RWPE1 (cell line): ENCODE results near the gene GPR107.
"Not testable (repeated sequence)": the region's sequence is repeated elsewhere in the genome, so short reads cannot be mapped to it uniquely, and the experiment has no call there.

Source experiments
- CTCF ChIA-PET: fragments of 350-600 bp; sonication (Branson Sonifier 250); formaldehyde crosslinking; extraction: SDS; loops from one replicate; lab custom pipeline; 2021; lab: Yijun Ruan, JAX
- POLR2A ChIA-PET: fragments of 400-600 bp; formaldehyde crosslinking; extraction: SDS; loops from one replicate; lab custom pipeline; 2020; ENCODE audit warnings: antibody characterized with exemption; ENCODE audit not compliant: low non-redundant PET; lab: Yijun Ruan, JAX
- DNase-seq: peaks from one replicate; pipeline ENCODE4 v3.0.0; 2012; ENCODE audit warnings: low spot score
- H3K27ac ChIP-seq: fragments of 450-650 bp; 2 replicates; pipeline ENCODE4 v1.5.1; 2017
- TF ChIP-seq, protein P1 (sequence below): fragments of 450-650 bp; conservative IDR thresholded peaks from 2 replicates; pipeline ENCODE4 v1.5.1; 2017; ENCODE audit warnings: low read depth, mild to moderate bottlenecking

GPR107 gene

DNA sequence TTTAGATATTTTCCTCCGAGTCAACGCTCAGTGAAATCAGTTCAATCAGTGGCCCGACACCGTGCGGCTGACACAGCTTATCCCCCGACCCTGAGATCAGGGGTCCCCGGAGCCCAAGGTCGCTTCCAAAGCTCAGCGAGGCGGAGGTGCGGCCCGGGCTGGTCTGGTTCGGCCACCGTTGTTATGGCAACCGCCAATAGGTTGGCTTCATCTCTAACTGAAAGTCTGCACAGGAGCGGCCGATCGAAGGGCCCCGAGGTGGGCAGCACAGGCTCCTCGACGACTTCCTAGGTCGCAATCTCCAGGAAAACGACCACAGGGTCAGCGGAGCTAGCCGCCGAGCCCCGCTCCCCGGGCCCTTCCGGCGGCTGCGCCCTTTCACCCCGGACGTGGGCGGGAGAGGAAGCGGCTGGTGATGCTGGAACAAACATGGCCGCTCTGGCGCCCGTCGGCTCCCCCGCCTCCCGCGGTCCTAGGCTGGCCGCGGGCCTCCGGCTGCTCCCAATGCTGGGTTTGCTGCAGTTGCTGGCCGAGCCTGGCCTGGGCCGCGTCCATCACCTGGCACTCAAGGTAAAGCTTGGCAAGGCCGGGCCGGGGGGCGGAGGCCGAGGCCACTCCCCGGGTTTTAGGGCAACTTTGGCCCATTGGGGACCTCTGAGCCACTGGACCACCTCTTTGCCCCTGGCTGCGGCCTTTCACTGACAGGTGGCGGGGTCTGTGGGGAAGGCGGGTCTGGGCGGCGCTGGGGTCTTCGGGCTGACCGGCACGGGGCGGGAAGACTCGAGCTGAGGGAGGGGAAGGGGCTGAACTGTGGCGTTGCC, at the start of gene GPR107:
TSS of gene GPR107 (plus strand) at position 403 of the 821 bp plus-strand sequence. CDS start at position 430, 27 bp downstream.
- peak; percentile 95 for DNase-seq
- ChIA-PET POLR2A (interaction anchor here (0.5 to 1.3 kb wide), 6 partner anchors 11 to 298 kb away, joined by 3 to 4 read pairs (median 3); partner anchors contain the start of gene FNBP1), CTCF (interaction anchor here (0.6 to 0.9 kb wide), 4 partner anchors 66 to 192 kb away, joined by 3 to 7 read pairs (median 5); no protein-coding TSS in a partner anchor)
- peak within 1 kb of the TSS; percentile 86 for H3K27ac ChIP-seq
- TF ChIP-seq, protein P1, sequence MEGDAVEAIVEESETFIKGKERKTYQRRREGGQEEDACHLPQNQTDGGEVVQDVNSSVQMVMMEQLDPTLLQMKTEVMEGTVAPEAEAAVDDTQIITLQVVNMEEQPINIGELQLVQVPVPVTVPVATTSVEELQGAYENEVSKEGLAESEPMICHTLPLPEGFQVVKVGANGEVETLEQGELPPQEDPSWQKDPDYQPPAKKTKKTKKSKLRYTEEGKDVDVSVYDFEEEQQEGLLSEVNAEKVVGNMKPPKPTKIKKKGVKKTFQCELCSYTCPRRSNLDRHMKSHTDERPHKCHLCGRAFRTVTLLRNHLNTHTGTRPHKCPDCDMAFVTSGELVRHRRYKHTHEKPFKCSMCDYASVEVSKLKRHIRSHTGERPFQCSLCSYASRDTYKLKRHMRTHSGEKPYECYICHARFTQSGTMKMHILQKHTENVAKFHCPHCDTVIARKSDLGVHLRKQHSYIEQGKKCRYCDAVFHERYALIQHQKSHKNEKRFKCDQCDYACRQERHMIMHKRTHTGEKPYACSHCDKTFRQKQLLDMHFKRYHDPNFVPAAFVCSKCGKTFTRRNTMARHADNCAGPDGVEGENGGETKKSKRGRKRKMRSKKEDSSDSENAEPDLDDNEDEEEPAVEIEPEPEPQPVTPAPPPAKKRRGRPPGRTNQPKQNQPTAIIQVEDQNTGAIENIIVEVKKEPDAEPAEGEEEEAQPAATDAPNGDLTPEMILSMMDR, result no peak

DNA sequence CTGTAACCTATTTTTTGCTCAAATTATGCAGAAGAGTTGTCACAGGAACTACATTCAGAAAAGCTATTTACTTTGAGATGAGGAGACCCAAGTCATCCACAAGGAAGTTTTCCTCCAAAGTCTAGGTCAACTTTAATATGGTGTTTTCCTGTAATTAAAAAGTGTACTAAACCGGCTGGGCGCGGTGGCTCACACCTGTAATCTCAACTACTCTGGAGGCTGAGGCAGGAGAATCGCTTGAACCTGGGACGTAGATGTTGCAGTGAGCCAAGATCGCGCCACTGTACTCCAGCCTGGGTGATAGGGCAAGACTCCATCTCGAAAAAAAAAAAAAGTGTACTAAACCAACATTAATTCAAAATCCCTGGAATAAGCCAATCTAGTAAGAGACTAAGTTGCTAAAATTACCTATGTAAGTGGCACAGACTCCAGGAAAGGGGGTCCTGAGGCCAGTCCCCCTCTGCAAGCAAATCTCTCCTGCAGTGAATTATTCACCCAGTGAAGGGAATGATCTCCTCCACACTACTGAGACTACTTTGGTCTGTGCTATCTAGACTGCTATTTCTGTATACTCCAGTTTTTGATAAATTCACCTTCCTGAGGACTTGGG, 49.7 kb upstream of the GPR107 start:
- no peak for DNase-seq
- CTCF ChIA-PET, result no interaction called here
- H3K27ac ChIP-seq, result no peak overlapping the region
- POLR2A ChIA-PET, result interaction anchor here (0.7 kb wide), 1 partner anchor 63 kb away, joined by 8 read pairs; no protein-coding TSS in a partner anchor
- TF ChIP-seq, protein P1, result no peak

DNA sequence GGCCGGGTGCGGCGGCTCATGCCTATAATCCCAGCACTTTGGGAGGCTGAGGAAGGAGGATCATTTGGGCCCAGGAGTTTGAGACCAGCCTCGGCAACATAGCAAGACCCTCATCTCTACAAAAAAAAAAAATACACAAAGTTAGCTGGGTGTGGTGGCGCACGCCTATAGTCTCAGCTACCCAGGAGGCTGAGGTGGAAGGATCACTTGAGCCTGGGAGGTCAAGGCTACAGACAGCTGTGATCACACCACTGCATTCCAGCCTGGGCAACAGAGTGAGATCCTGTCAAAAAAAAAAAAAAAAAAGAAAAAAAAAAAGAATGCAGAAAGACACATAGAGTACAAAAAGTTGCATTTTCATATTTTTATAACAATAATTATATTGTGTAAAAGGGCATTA, 46.8 kb upstream of the GPR107 start:
- H3K27ac ChIP-seq, CTCF ChIA-PET, POLR2A ChIA-PET, DNase-seq: not testable (repeated sequence)

DNA sequence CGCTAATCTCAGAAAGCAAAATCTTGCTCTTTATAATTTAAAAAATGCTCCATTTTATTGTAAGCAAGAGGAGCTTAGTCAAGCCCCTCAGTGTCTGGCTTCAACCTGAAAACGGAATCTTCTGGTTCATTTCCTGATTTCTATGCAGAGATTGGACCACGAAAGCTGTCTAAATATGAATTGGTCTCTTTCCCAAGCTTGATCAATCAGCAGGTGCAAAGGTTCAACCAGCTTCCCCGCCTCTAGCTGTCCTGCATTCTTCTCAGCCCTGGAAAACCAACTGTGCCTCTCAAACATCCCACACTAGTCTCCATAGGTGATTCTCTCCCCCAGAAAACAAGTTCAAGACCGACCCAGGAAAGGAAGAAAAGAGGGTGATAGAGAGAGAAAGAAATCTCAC, 45.2 kb upstream of the GPR107 start:
- no peak overlapping the region for H3K27ac ChIP-seq
- TF ChIP-seq, protein P1, result no peak
- POLR2A ChIA-PET, result no interaction called here
- CTCF ChIA-PET, result interaction anchor here (0.8 kb wide), 1 partner anchor 11 kb away, joined by 3 read pairs; no protein-coding TSS in a partner anchor
- no peak for DNase-seq

DNA sequence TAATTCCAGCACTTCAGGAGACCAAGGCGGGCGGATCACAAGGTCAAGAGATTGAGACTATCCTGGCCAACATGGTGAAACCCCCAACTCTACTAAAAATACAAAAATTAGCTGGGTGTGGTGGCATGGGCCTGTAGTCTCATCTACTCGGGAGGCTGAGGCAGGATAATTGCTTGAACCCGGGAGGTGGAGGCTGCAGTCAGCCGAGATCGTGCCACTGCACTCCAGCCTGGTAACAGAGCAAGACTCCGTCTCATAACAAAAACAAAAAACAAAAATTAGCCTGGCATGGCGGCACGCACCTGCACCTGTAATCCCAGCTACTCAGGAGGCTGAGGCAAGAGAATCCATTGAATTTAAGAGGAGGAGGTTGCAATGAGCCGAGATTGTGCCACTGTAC, 44.2 kb upstream of the GPR107 start:
- H3K27ac ChIP-seq, CTCF ChIA-PET, DNase-seq: not testable (repeated sequence)
- POLR2A ChIA-PET, result interaction anchor here (0.7 kb wide), 1 partner anchor 9 kb away, joined by 3 read pairs; no protein-coding TSS in a partner anchor

DNA sequence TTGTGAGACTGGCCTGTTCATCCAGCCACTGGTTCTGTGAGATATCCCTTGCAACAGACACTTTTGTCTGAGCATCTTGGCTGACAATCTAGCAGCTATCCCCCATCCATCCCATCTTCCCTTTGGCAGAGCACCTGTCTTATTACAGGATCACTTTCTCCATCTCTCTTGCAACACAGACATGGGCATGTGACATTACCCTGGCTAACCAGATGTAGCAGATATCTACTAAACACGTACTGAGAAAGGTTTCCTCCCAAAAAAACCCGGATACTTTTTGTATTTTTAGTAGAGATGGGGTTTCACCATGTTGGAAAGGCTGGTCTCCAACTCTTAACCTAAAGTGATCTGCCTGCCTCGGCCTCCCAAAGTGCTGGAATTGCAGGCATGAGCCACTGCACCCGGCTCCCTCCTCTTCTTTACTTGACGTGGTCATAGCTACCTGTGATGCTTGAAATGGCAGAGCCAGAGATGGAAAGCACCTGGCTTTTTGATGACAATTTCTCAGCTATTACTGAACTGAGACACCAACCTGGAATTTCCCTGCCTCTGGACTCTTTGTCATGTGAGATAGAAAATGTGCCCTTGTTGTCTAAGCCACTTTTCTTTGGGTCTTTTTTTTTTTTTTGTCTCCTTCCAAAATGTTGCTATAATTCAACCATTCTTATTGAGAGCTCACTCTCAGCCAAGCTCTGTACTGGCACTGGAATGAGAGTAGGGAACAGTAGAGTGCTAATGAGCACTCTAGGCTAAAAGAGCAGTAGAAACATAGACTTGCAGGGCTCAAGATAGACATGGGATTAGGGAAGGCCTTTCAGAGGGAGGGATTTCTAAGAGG, 43.3 kb upstream of the GPR107 start:
- ChIA-PET CTCF (interaction anchor here (0.6 kb wide), 1 partner anchor 1226 kb away, joined by 5 read pairs; no protein-coding TSS in a partner anchor), POLR2A (no interaction called here)
- DNase-seq, result no peak
- TF ChIP-seq, protein P1, result no peak
- H3K27ac ChIP-seq, result no peak overlapping the region

DNA sequence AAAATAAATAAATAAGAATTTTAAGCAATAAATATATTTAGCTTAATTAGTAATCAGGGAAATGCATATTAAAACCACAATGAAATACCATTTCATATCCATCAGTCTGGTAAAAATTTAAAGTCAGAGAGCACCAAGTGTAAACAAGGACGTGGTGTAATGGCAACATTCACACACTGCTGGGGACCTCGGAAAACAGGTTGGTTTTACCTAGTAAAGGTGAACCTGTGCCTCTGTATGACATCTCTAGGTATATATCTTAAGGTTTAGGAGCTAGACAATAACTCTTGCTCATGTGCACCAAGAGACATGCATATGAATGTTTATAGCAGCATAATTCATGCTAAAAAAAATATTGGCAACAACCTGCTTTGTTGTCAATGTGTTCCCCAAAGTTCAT, 40.4 kb upstream of the GPR107 start:
- TF ChIP-seq, protein P1, result no peak
- CTCF ChIA-PET, result no interaction called here
- no peak for DNase-seq
- no peak overlapping the region for H3K27ac ChIP-seq
- POLR2A ChIA-PET, result no interaction called here
